Endothelial cell (in vitro differentiated cells): Measurements from ENCODE around the gene ARHGEF39. TPM values are rescaled to one million over a fixed set of nuclear protein-coding genes. Genes with fewer than 3 reads are reported as not detected.

ENCODE experiments used
- DNase-seq: peaks from one replicate; pipeline ENCODE4 v3.0.0; 2021; ENCODE audit warnings: low spot score
- H3K27ac Mint-ChIP-seq: one replicate; pipeline ENCODE4 v1.8.0; 2021; ENCODE audit warnings: mixed read lengths, inconsistent platforms; ENCODE audit not compliant: unreplicated experiment
- H3K27me3 Mint-ChIP-seq: one replicate; pipeline ENCODE4 v1.8.0; 2021; ENCODE audit warnings: mild to moderate bottlenecking, moderate library complexity, mixed read lengths, inconsistent platforms; ENCODE audit not compliant: unreplicated experiment
- H3K36me3 Mint-ChIP-seq: one replicate; pipeline ENCODE4 v1.8.0; 2021; ENCODE audit warnings: mild to moderate bottlenecking, low read depth, mixed read lengths, inconsistent platforms; ENCODE audit not compliant: unreplicated experiment
- H3K4me1 Mint-ChIP-seq: one replicate; pipeline ENCODE4 v1.8.0; 2021; ENCODE audit warnings: mild to moderate bottlenecking, mixed read lengths, inconsistent platforms; ENCODE audit not compliant: unreplicated experiment
- H3K4me3 Mint-ChIP-seq: one replicate; pipeline ENCODE4 v1.8.0; 2021; ENCODE audit warnings: mild to moderate bottlenecking, mixed read lengths, inconsistent platforms; ENCODE audit not compliant: unreplicated experiment
- H3K9me3 Mint-ChIP-seq: one replicate; pipeline ENCODE4 v1.8.0; 2021; ENCODE audit warnings: mixed read lengths, inconsistent platforms; ENCODE audit not compliant: unreplicated experiment
- total RNA-seq: library from RNA; stranded (reverse); fragmentation: NEBNext Ultra II Directional; extraction: Animal tissue kit (Norgen Biotek cat#: 25700); gene quantifications from one replicate; pipeline ENCODE4 v1.2.1, GENCODE V29; 2021; ENCODE audit not compliant: unreplicated experiment
- TF ChIP-seq, protein P1 (sequence below): fragments of 200-600 bp; sonication (generic); IDR thresholded peaks from one replicate; pipeline ENCODE4 v1.5.0; 2021; ENCODE audit warnings: antibody characterized with exemption; ENCODE audit not compliant: unreplicated experiment

The ARHGEF39 gene
- total RNA-seq, 1 donor from 2014 or later = 1.4 TPM

GRCh38 chr9:35700031-35700430, 35.0 kb upstream of the ARHGEF39 start:
- Mint-ChIP-seq H3K4me1 (no peaks in the 10 kb centered on the region), H3K36me3 (peaks cover 41% of the 10 kb centered on the region), H3K4me3 (no peak overlapping the region), H3K27ac (no peak overlapping the region), H3K27me3 (peaks cover 9% of the 10 kb centered on the region), H3K9me3 (no peaks in the 10 kb centered on the region)
- no peak for DNase-seq
- TF ChIP-seq, protein P1, sequence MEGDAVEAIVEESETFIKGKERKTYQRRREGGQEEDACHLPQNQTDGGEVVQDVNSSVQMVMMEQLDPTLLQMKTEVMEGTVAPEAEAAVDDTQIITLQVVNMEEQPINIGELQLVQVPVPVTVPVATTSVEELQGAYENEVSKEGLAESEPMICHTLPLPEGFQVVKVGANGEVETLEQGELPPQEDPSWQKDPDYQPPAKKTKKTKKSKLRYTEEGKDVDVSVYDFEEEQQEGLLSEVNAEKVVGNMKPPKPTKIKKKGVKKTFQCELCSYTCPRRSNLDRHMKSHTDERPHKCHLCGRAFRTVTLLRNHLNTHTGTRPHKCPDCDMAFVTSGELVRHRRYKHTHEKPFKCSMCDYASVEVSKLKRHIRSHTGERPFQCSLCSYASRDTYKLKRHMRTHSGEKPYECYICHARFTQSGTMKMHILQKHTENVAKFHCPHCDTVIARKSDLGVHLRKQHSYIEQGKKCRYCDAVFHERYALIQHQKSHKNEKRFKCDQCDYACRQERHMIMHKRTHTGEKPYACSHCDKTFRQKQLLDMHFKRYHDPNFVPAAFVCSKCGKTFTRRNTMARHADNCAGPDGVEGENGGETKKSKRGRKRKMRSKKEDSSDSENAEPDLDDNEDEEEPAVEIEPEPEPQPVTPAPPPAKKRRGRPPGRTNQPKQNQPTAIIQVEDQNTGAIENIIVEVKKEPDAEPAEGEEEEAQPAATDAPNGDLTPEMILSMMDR = no peak

DNA sequence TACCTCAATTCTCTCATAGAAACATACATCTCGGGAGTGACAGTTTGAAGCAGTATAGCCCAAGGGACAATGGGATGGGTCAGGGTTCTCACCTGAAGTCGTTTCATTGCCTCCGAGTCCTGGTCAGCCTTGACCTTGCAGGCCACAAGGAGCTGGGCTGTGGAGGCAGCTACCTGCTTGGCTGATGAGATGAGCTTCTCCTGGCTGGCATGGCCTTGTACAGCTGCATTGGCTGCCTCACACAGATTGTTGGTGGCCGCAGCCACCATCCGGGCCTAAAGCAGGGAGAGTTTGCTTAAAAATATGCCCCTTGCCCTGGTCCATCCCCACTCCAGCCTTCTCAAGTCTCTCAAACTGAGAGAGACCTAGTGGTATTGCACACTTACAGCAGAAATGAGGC, 33.2 kb upstream of the ARHGEF39 start:
- Mint-ChIP-seq H3K27ac (no peak overlapping the region), H3K27me3 (peaks cover 7% of the 10 kb centered on the region), H3K4me1 (no peaks in the 10 kb centered on the region), H3K36me3 (peaks cover 26% of the 10 kb centered on the region), H3K4me3 (no peak overlapping the region), H3K9me3 (no peaks in the 10 kb centered on the region)
- TF ChIP-seq, protein P1 = no peak
- no peak for DNase-seq

DNA sequence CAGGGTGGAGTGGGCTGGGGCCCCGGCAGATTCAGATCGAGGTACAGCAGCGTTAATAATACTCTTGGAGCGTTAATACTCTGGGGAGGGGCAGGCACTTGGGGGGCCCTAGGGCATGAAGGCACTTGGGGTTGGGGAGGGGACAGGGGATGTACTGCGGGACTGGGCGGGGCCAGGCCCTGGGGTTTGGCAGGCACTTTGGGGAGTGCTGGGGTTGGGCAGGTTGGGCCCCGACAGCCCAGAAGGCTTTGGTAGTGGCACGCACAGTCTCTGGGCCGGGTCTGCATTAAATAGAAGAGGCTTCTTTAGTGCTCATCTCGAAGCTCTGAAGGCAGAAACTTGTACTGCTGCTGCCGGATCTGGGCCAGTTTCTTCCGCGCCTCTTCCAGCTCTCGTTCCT, 32.5 kb upstream of the ARHGEF39 start:
- TF ChIP-seq, protein P1 = no peak
- Mint-ChIP-seq H3K36me3 (peaks cover 19% of the 10 kb centered on the region), H3K27me3 (peaks cover 5% of the 10 kb centered on the region), H3K9me3 (no peaks in the 10 kb centered on the region), H3K4me3 (peak overlapping the region; percentile 70), H3K4me1 (no peaks in the 10 kb centered on the region), H3K27ac (no peak overlapping the region)
- DNase-seq = no peak

GRCh38 chr9:35696520-35697215, 31.7 kb upstream of the ARHGEF39 start:
- peak overlapping the region; percentile 56 for H3K4me3 Mint-ChIP-seq
- no peaks in the 10 kb centered on the region for H3K9me3 Mint-ChIP-seq
- H3K27ac Mint-ChIP-seq = no peak overlapping the region
- peaks cover 23% of the 10 kb centered on the region for H3K36me3 Mint-ChIP-seq
- H3K4me1 Mint-ChIP-seq = peaks cover 5% of the 10 kb centered on the region
- peaks cover 7% of the 10 kb centered on the region for H3K27me3 Mint-ChIP-seq
- TF ChIP-seq, protein P1 = peak; percentile 74
- DNase-seq = peak; percentile 63

GRCh38 chr9:35695943-35696401, 31.0 kb upstream of the ARHGEF39 start:
- H3K27me3 Mint-ChIP-seq = peaks cover 13% of the 10 kb centered on the region
- TF ChIP-seq, protein P1 = no peak
- H3K4me3 Mint-ChIP-seq = no peak overlapping the region
- peaks cover 28% of the 10 kb centered on the region for H3K36me3 Mint-ChIP-seq
- DNase-seq = no peak
- H3K4me1 Mint-ChIP-seq = peaks cover 8% of the 10 kb centered on the region
- no peak overlapping the region for H3K27ac Mint-ChIP-seq
- H3K9me3 Mint-ChIP-seq = no peaks in the 10 kb centered on the region
